ENCODE measurements around the gene RGS12. TPM values are rescaled to one million over a fixed set of nuclear protein-coding genes. Genes with fewer than 3 reads are reported as not detected.
A peak's percentile ranks its signal among the peaks of the same experiment; 100 is the strongest.

RGS12 gene
- total and polyA plus RNA-seq, 4 experiments from 2014 or later: 0.93 to 10.6 (median 6.0) TPM

GRCh38 chr4:3247399-3248177 lies 45.2 kb upstream of the RGS12 start:
- Histone ChIP-seq H3K36me3 (ENCODE audit: insufficient read depth, low read length) (no peaks in the 10 kb centered on the region), H3K27me3 (ENCODE audit: insufficient read depth, low read length) (no peaks in the 10 kb centered on the region), H3K9me3 (ENCODE audit: control insufficient read depth in 1 of 2, low read length in 2 of 2) (no peaks in the 10 kb centered on the region), H3K27ac (ENCODE audit: low read depth, low read length) (no peak overlapping the region), H3K4me1 (ENCODE audit: insufficient read depth, low read length) (peaks cover 7% of the 10 kb centered on the region), H3K4me3 (ENCODE audit: low read length in 2 of 2) (no peak overlapping the region)
- H3K27ac Mint-ChIP-seq: no peak overlapping the region
- no peak overlapping the region for H3K4me3 Mint-ChIP-seq
- intact Hi-C loops (cut with micrococcal nuclease): no loop called here
- ChIA-PET POLR2A (ENCODE audit: partially characterized antibody) (no interaction called here), CTCF (ENCODE audit: partially characterized antibody) (no interaction called here)
- DNase-seq: no peak
- H3K27me3 Mint-ChIP-seq: no peaks in the 10 kb centered on the region
- peaks cover 6 to 12% (median 10%) of the 10 kb centered on the region in 4 donors for H3K4me1 Mint-ChIP-seq
- H3K9me3 Mint-ChIP-seq: no peaks in the 10 kb centered on the region
- H3K36me3 Mint-ChIP-seq: peaks cover 0 to 2% of the 10 kb centered on the region in 2 donors

- H3K27ac ChIP-seq (ENCODE audit: low read depth, low read length): no peak overlapping the region
- no peak overlapping the region for H3K4me3 ChIP-seq (ENCODE audit: low read length in 2 of 2)
- no peaks in the 10 kb centered on the region for H3K36me3 Mint-ChIP-seq
- H3K4me1 ChIP-seq (ENCODE audit: insufficient read depth, low read length): peaks cover 2% of the 10 kb centered on the region
- ChIA-PET CTCF (ENCODE audit: partially characterized antibody) (no interaction called here), POLR2A (ENCODE audit: partially characterized antibody) (no interaction called here)
- H3K9me3 Mint-ChIP-seq: no peaks in the 10 kb centered on the region
- no peak for DNase-seq
- no peaks in the 10 kb centered on the region for H3K36me3 ChIP-seq (ENCODE audit: insufficient read depth, low read length)
- no peak overlapping the region for H3K4me3 Mint-ChIP-seq
- H3K27me3 ChIP-seq (ENCODE audit: insufficient read depth, low read length): no peaks in the 10 kb centered on the region
- intact Hi-C loops (cut with micrococcal nuclease): no loop called here
- no peaks in the 10 kb centered on the region for H3K9me3 ChIP-seq (ENCODE audit: control insufficient read depth in 1 of 2, low read length in 2 of 2)
- H3K27ac Mint-ChIP-seq: no peak overlapping the region
- no peaks in the 10 kb centered on the region for H3K27me3 Mint-ChIP-seq
- peaks cover under 1 to 6% (median 4%) of the 10 kb centered on the region in 4 donors for H3K4me1 Mint-ChIP-seq
These were observed 44.7 kb upstream of the RGS12 start for GRCh38 chr4:3248178-3248480.

- no peaks in the 10 kb centered on the region for H3K4me1 ChIP-seq (ENCODE audit: insufficient read depth, low read length)
- H3K27me3 Mint-ChIP-seq: no peaks in the 10 kb centered on the region
- H3K4me1 Mint-ChIP-seq: no peaks in the 10 kb centered on the region
- CTCF ChIA-PET (ENCODE audit: partially characterized antibody): no interaction called here
- H3K4me3 Mint-ChIP-seq: no peak within 1 kb of the TSS
- POLR2A ChIA-PET (ENCODE audit: partially characterized antibody): no interaction called here
- no peak within 1 kb of the TSS for H3K4me3 ChIP-seq (ENCODE audit: low read length in 2 of 2)
- H3K9me3 Mint-ChIP-seq: no peaks in the 10 kb centered on the region
- intact Hi-C loops (cut with micrococcal nuclease): no loop called here
- no peaks in the 10 kb centered on the region for H3K9me3 ChIP-seq (ENCODE audit: control insufficient read depth in 1 of 2, low read length in 2 of 2)
- no peaks in the 10 kb centered on the region for H3K36me3 ChIP-seq (ENCODE audit: insufficient read depth, low read length)
- H3K27ac ChIP-seq (ENCODE audit: low read depth, low read length): no peak within 1 kb of the TSS
- H3K36me3 Mint-ChIP-seq: no peaks in the 10 kb centered on the region
- no peak for DNase-seq
- H3K27ac Mint-ChIP-seq: peak within 1 kb of the TSS in 1 of 7 donors; percentile 60
- H3K27me3 ChIP-seq (ENCODE audit: insufficient read depth, low read length): no peaks in the 10 kb centered on the region
These were observed 43.8 kb upstream of the RGS12 start, which contains the start of gene MSANTD1 for GRCh38 chr4:3248811-3249661. TSS of gene MSANTD1 (plus strand) at chr4:3249159. CDS start at chr4:3249223, 64 bp downstream.

GRCh38 chr4:3249711-3250437 lies 42.9 kb upstream of the RGS12 start:
- Histone ChIP-seq H3K27ac (ENCODE audit: low read depth, low read length) (no peak overlapping the region), H3K4me1 (ENCODE audit: insufficient read depth, low read length) (no peaks in the 10 kb centered on the region), H3K4me3 (ENCODE audit: low read length in 2 of 2) (no peak overlapping the region), H3K9me3 (ENCODE audit: control insufficient read depth in 1 of 2, low read length in 2 of 2) (no peaks in the 10 kb centered on the region), H3K36me3 (ENCODE audit: insufficient read depth, low read length) (no peaks in the 10 kb centered on the region), H3K27me3 (ENCODE audit: insufficient read depth, low read length) (no peaks in the 10 kb centered on the region)
- Mint-ChIP-seq H3K27ac (peak overlapping the region in 2 of 7 donors; percentile 46 to 60), H3K36me3 (no peaks in the 10 kb centered on the region), H3K27me3 (no peaks in the 10 kb centered on the region), H3K4me1 (no peaks in the 10 kb centered on the region), H3K4me3 (no peak overlapping the region), H3K9me3 (no peaks in the 10 kb centered on the region)
- intact Hi-C loops (cut with micrococcal nuclease): no loop called here
- CTCF ChIA-PET (ENCODE audit: partially characterized antibody): no interaction called here
- POLR2A ChIA-PET (ENCODE audit: partially characterized antibody): no interaction called here
- DNase-seq: no peak

GRCh38 chr4:3250438-3250955 lies 42.3 kb upstream of the RGS12 start:
- Mint-ChIP-seq H3K36me3 (no peaks in the 10 kb centered on the region), H3K27ac (peak overlapping the region in 1 of 7 donors; percentile 46), H3K4me3 (no peak overlapping the region), H3K27me3 (no peaks in the 10 kb centered on the region), H3K4me1 (no peaks in the 10 kb centered on the region), H3K9me3 (no peaks in the 10 kb centered on the region)
- POLR2A ChIA-PET (ENCODE audit: partially characterized antibody): no interaction called here
- Histone ChIP-seq H3K9me3 (ENCODE audit: control insufficient read depth in 1 of 2, low read length in 2 of 2) (no peaks in the 10 kb centered on the region), H3K36me3 (ENCODE audit: insufficient read depth, low read length) (no peaks in the 10 kb centered on the region), H3K4me3 (ENCODE audit: low read length in 2 of 2) (no peak overlapping the region), H3K27me3 (ENCODE audit: insufficient read depth, low read length) (no peaks in the 10 kb centered on the region), H3K27ac (ENCODE audit: low read depth, low read length) (no peak overlapping the region), H3K4me1 (ENCODE audit: insufficient read depth, low read length) (no peaks in the 10 kb centered on the region)
- CTCF ChIA-PET (ENCODE audit: partially characterized antibody): no interaction called here
- intact Hi-C loops (cut with micrococcal nuclease): no loop called here
- DNase-seq: no peak

GRCh38 chr4:3250956-3251690 lies 41.7 kb upstream of the RGS12 start:
- H3K9me3 Mint-ChIP-seq: no peaks in the 10 kb centered on the region
- H3K27ac Mint-ChIP-seq: no peak overlapping the region
- no peak overlapping the region for H3K4me3 Mint-ChIP-seq
- Histone ChIP-seq H3K27ac (ENCODE audit: low read depth, low read length) (no peak overlapping the region), H3K36me3 (ENCODE audit: insufficient read depth, low read length) (no peaks in the 10 kb centered on the region), H3K27me3 (ENCODE audit: insufficient read depth, low read length) (no peaks in the 10 kb centered on the region), H3K4me1 (ENCODE audit: insufficient read depth, low read length) (no peaks in the 10 kb centered on the region), H3K9me3 (ENCODE audit: control insufficient read depth in 1 of 2, low read length in 2 of 2) (no peaks in the 10 kb centered on the region), H3K4me3 (ENCODE audit: low read length in 2 of 2) (no peak overlapping the region)
- no peaks in the 10 kb centered on the region for H3K27me3 Mint-ChIP-seq
- DNase-seq: no peak
- ChIA-PET CTCF (ENCODE audit: partially characterized antibody) (no interaction called here), POLR2A (ENCODE audit: partially characterized antibody) (no interaction called here)
- no peaks in the 10 kb centered on the region for H3K4me1 Mint-ChIP-seq
- H3K36me3 Mint-ChIP-seq: peaks cover 0 to 2% of the 10 kb centered on the region in 2 donors
- intact Hi-C loops (cut with micrococcal nuclease): no loop called here
